Measurements from ENCODE around the gene EHD3. TPM values are rescaled to one million over a fixed set of nuclear protein-coding genes. Genes with fewer than 3 reads are reported as not detected.

EHD3 gene
- total RNA-seq, 2 donors from 2014 or later, result 1.1 TPM

- H3K27ac Mint-ChIP-seq, result no peak overlapping the region
- ATAC-seq (replicated peaks), result no peak
These were observed 12.4 kb upstream of the EHD3 start for GRCh38 chr2:31221544-31221943.

GRCh38 chr2:31222071-31222470 is 11.9 kb upstream of the EHD3 start:
- Mint-ChIP-seq H3K36me3 (ENCODE audit: low read depth) (no peaks in the 10 kb centered on the region), H3K27ac (no peak overlapping the region), H3K4me3 (no peak overlapping the region), H3K27me3 (peaks cover 19% of the 10 kb centered on the region), H3K4me1 (peaks cover 13% of the 10 kb centered on the region), H3K9me3 (no peaks in the 10 kb centered on the region)
- no peak for ATAC-seq (replicated peaks)

More at GRCh38 chr2:31221544-31221943, 12.4 kb upstream of the EHD3 start:
- Mint-ChIP-seq H3K27me3 (peaks cover 19% of the 10 kb centered on the region), H3K36me3 (ENCODE audit: low read depth) (no peaks in the 10 kb centered on the region), H3K4me3 (no peak overlapping the region), H3K4me1 (peaks cover 14% of the 10 kb centered on the region), H3K9me3 (no peaks in the 10 kb centered on the region)

GRCh38 chr2:31223026-31223425 is 10.9 kb upstream of the EHD3 start:
- peaks cover 5% of the 10 kb centered on the region for H3K4me1 Mint-ChIP-seq
- H3K4me3 Mint-ChIP-seq, result no peak overlapping the region
- H3K27me3 Mint-ChIP-seq, result peaks cover 19% of the 10 kb centered on the region

GRCh38 chr2:31223749-31224148 is 10.2 kb upstream of the EHD3 start:
- Mint-ChIP-seq H3K27me3 (peaks cover 20% of the 10 kb centered on the region), H3K36me3 (ENCODE audit: low read depth) (no peaks in the 10 kb centered on the region), H3K27ac (no peak overlapping the region), H3K4me3 (no peak overlapping the region), H3K4me1 (peaks cover 4% of the 10 kb centered on the region), H3K9me3 (no peaks in the 10 kb centered on the region)
- ATAC-seq (replicated peaks), result no peak

More at GRCh38 chr2:31223026-31223425, 10.9 kb upstream of the EHD3 start:
- no peak for ATAC-seq (replicated peaks)
- Mint-ChIP-seq H3K27ac (no peak overlapping the region), H3K36me3 (ENCODE audit: low read depth) (no peaks in the 10 kb centered on the region), H3K9me3 (no peaks in the 10 kb centered on the region)

- Mint-ChIP-seq H3K36me3 (ENCODE audit: low read depth) (no peaks in the 10 kb centered on the region), H3K27me3 (peaks cover 14% of the 10 kb centered on the region), H3K4me1 (no peaks in the 10 kb centered on the region), H3K9me3 (no peaks in the 10 kb centered on the region), H3K4me3 (no peak overlapping the region), H3K27ac (no peak overlapping the region)
- ATAC-seq (replicated peaks), result no peak
These were observed 7.7 kb upstream of the EHD3 start for GRCh38 chr2:31226266-31226665.

GRCh38 chr2:31227110-31227509 is 6.8 kb upstream of the EHD3 start:
- no peaks in the 10 kb centered on the region for H3K9me3 Mint-ChIP-seq
- H3K4me1 Mint-ChIP-seq, result no peaks in the 10 kb centered on the region
- peaks cover 11% of the 10 kb centered on the region for H3K27me3 Mint-ChIP-seq
- no peak overlapping the region for H3K27ac Mint-ChIP-seq
- no peak for ATAC-seq (replicated peaks)
- no peaks in the 10 kb centered on the region for H3K36me3 Mint-ChIP-seq (ENCODE audit: low read depth)
- H3K4me3 Mint-ChIP-seq, result no peak overlapping the region

GRCh38 chr2:31227711-31228125 is 6.2 kb upstream of the EHD3 start:
- H3K27ac Mint-ChIP-seq, result no peak overlapping the region
- H3K4me3 Mint-ChIP-seq, result no peak overlapping the region
- H3K4me1 Mint-ChIP-seq, result no peaks in the 10 kb centered on the region
- H3K9me3 Mint-ChIP-seq, result no peaks in the 10 kb centered on the region
- peaks cover 6% of the 10 kb centered on the region for H3K27me3 Mint-ChIP-seq
- no peaks in the 10 kb centered on the region for H3K36me3 Mint-ChIP-seq (ENCODE audit: low read depth)
- ATAC-seq (replicated peaks), result no peak

- H3K36me3 Mint-ChIP-seq (ENCODE audit: low read depth), result no peaks in the 10 kb centered on the region
- H3K9me3 Mint-ChIP-seq, result no peaks in the 10 kb centered on the region
- H3K4me3 Mint-ChIP-seq, result no peak overlapping the region
- no peak for ATAC-seq (replicated peaks)
- H3K4me1 Mint-ChIP-seq, result peaks cover 5% of the 10 kb centered on the region
- peaks cover 6% of the 10 kb centered on the region for H3K27me3 Mint-ChIP-seq
- no peak overlapping the region for H3K27ac Mint-ChIP-seq
These were observed 5.2 kb upstream of the EHD3 start for GRCh38 chr2:31228717-31229116.

GRCh38 chr2:31230751-31231150 is 3.2 kb upstream of the EHD3 start:
- ATAC-seq (replicated peaks), result no peak
- no peaks in the 10 kb centered on the region for H3K9me3 Mint-ChIP-seq
- H3K27ac Mint-ChIP-seq, result no peak overlapping the region
- no peaks in the 10 kb centered on the region for H3K36me3 Mint-ChIP-seq (ENCODE audit: low read depth)
- no peak overlapping the region for H3K4me3 Mint-ChIP-seq
- peaks cover 5% of the 10 kb centered on the region for H3K4me1 Mint-ChIP-seq
- peaks cover 3% of the 10 kb centered on the region for H3K27me3 Mint-ChIP-seq

- H3K27ac Mint-ChIP-seq, result no peak overlapping the region
- ATAC-seq (replicated peaks), result no peak
- no peaks in the 10 kb centered on the region for H3K9me3 Mint-ChIP-seq
- no peaks in the 10 kb centered on the region for H3K36me3 Mint-ChIP-seq (ENCODE audit: low read depth)
- H3K4me3 Mint-ChIP-seq, result no peak overlapping the region
- peaks cover 5% of the 10 kb centered on the region for H3K4me1 Mint-ChIP-seq
- H3K27me3 Mint-ChIP-seq, result peaks cover 3% of the 10 kb centered on the region
These were observed 2.2 kb upstream of the EHD3 start for GRCh38 chr2:31231571-31232302.

GRCh38 chr2:31232586-31232985 is 1.4 kb upstream of the EHD3 start:
- H3K27me3 Mint-ChIP-seq, result peaks cover 3% of the 10 kb centered on the region
- ATAC-seq (replicated peaks), result no peak
- peak overlapping the region; percentile 74 for H3K4me3 Mint-ChIP-seq
- H3K9me3 Mint-ChIP-seq, result no peaks in the 10 kb centered on the region
- H3K27ac Mint-ChIP-seq, result no peak overlapping the region
- H3K36me3 Mint-ChIP-seq (ENCODE audit: low read depth), result no peaks in the 10 kb centered on the region
- peaks cover 5% of the 10 kb centered on the region for H3K4me1 Mint-ChIP-seq

- Mint-ChIP-seq H3K4me1 (peaks cover 5% of the 10 kb centered on the region), H3K9me3 (no peaks in the 10 kb centered on the region), H3K27me3 (peaks cover 3% of the 10 kb centered on the region), H3K36me3 (ENCODE audit: low read depth) (no peaks in the 10 kb centered on the region), H3K27ac (peak overlapping the region; percentile 61), H3K4me3 (peak overlapping the region; percentile 74)
- ATAC-seq (replicated peaks), result no peak
These were observed 721 bp upstream of the EHD3 start for GRCh38 chr2:31233231-31233630.

- H3K27me3 Mint-ChIP-seq, result no peaks in the 10 kb centered on the region
- peak overlapping the region; percentile 74 for H3K4me3 Mint-ChIP-seq
- H3K36me3 Mint-ChIP-seq (ENCODE audit: low read depth), result no peaks in the 10 kb centered on the region
These were observed 941 bp downstream of the EHD3 start for GRCh38 chr2:31234683-31235503.

GRCh38 chr2:31235504-31235902 is 1.6 kb downstream of the EHD3 start:
- ATAC-seq (replicated peaks), result no peak
- H3K9me3 Mint-ChIP-seq, result no peaks in the 10 kb centered on the region
- H3K4me3 Mint-ChIP-seq, result peak overlapping the region; percentile 74
- no peaks in the 10 kb centered on the region for H3K36me3 Mint-ChIP-seq (ENCODE audit: low read depth)
- no peaks in the 10 kb centered on the region for H3K27me3 Mint-ChIP-seq
- H3K4me1 Mint-ChIP-seq, result peaks cover 6% of the 10 kb centered on the region
- no peak overlapping the region for H3K27ac Mint-ChIP-seq

More at GRCh38 chr2:31234683-31235503, 941 bp downstream of the EHD3 start:
- ATAC-seq (replicated peaks), result no peak
- no peak overlapping the region for H3K27ac Mint-ChIP-seq
- peaks cover 5% of the 10 kb centered on the region for H3K4me1 Mint-ChIP-seq
- H3K9me3 Mint-ChIP-seq, result no peaks in the 10 kb centered on the region

All from activated T-helper 17 cell treated with anti-CD3 and anti-CD28 coated beads, Interleukin-2, amount 50 U/mL, for 72 hours (primary cell).